ENCODE data around the gene SEC14L5. TPM values are rescaled to one million over a fixed set of nuclear protein-coding genes. Genes with fewer than 3 reads are reported as not detected.

SEC14L5 gene
- total RNA-seq, 1 experiment from 2014 or later = 0.27 TPM

DNA sequence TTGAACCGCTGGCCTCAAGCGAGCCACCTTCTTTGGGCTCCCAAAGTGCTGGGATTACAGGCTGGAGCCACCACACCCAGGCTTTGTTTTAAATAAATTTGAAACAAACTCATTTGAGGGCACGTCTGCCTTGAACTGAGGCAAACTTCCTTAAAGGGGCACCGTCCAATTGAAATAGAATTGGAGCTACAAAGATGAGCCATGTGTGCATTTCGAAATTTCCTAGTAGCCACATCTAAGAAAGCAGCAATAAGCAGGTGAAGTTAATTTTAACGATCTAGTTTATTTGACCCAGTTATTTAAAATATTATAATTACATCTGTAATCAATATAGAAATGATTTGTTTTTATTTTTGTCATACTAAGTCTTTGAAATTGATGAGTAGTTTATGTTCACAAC, 108.4 kb downstream of the SEC14L5 start:
- H3K4me1 ChIP-seq (ENCODE audit: control insufficient read depth in 1 of 2, insufficient read depth in 2 of 2, low read length in 2 of 2) = peaks cover 0 to 6% of the 10 kb centered on the region in 2 experiments; a peak in 2 of 4 replicates
- H3K9me3 ChIP-seq (ENCODE audit: control insufficient read depth in 1 of 2, insufficient read depth in 1 of 2, low read depth in 1 of 2, low read length in 2 of 2) = no peaks in the 10 kb centered on the region
- H4K20me1 ChIP-seq (ENCODE audit: insufficient read depth) = no peaks in the 10 kb centered on the region
- TF ChIP-seq, protein P1, sequence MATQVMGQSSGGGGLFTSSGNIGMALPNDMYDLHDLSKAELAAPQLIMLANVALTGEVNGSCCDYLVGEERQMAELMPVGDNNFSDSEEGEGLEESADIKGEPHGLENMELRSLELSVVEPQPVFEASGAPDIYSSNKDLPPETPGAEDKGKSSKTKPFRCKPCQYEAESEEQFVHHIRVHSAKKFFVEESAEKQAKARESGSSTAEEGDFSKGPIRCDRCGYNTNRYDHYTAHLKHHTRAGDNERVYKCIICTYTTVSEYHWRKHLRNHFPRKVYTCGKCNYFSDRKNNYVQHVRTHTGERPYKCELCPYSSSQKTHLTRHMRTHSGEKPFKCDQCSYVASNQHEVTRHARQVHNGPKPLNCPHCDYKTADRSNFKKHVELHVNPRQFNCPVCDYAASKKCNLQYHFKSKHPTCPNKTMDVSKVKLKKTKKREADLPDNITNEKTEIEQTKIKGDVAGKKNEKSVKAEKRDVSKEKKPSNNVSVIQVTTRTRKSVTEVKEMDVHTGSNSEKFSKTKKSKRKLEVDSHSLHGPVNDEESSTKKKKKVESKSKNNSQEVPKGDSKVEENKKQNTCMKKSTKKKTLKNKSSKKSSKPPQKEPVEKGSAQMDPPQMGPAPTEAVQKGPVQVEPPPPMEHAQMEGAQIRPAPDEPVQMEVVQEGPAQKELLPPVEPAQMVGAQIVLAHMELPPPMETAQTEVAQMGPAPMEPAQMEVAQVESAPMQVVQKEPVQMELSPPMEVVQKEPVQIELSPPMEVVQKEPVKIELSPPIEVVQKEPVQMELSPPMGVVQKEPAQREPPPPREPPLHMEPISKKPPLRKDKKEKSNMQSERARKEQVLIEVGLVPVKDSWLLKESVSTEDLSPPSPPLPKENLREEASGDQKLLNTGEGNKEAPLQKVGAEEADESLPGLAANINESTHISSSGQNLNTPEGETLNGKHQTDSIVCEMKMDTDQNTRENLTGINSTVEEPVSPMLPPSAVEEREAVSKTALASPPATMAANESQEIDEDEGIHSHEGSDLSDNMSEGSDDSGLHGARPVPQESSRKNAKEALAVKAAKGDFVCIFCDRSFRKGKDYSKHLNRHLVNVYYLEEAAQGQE (IDR thresholded peaks at IDR 0.05; ENCODE audit: low read depth) = no peak
- no peak for TF ChIP-seq CBX3 (IDR thresholded peaks at IDR 0.05; ENCODE audit: low read depth)
- no peak for TF ChIP-seq ZNF274 (IDR thresholded peaks at IDR 0.05; ENCODE audit: low read depth, low read length)
- ChIA-PET POLR2A (no interaction called here), RAD21 (ENCODE audit: low non-redundant PET in 1 of 2, low total read pairs in 2 of 2, uncharacterized antibody in 2 of 2, unreplicated experiment in 2 of 2) (no interaction called here), CTCF (interaction anchor here (1.3 kb wide), 1 partner anchor 8 kb away, joined by 4 read pairs; no protein-coding TSS in a partner anchor)
- no peak overlapping the region for H3K9ac ChIP-seq (ENCODE audit: low read length)
- H2AFZ ChIP-seq (ENCODE audit: low read depth, low read length, poor library complexity, severe bottlenecking) = no peak overlapping the region
- H3K36me3 ChIP-seq (ENCODE audit: control insufficient read depth in 1 of 2, insufficient read depth in 2 of 2, low read length in 2 of 2) = no peaks in the 10 kb centered on the region
- H3K9me2 ChIP-seq (ENCODE audit: insufficient read depth) = no peaks in the 10 kb centered on the region
- no peak for DNase-seq (ENCODE audit: low read depth, low spot score)
- no TSS peak for BruUV-seq (replicated peaks)
- intact Hi-C loops (cut with micrococcal nuclease) = no loop called here
- no peak for ATAC-seq
- H3K27me3 ChIP-seq (ENCODE audit: insufficient read depth, low read length) = peaks cover 15% of the 10 kb centered on the region; the same call in 1 of the 2 replicates
- no peaks in the 10 kb centered on the region for H3K79me2 ChIP-seq (ENCODE audit: insufficient read depth, low read length)
- no peak overlapping the region for H3K27ac ChIP-seq (ENCODE audit: low read depth, low read length)
- H3K4me3 ChIP-seq (replicated peaks in 1 of 2; ENCODE audit: low read depth in 1 of 2, low read length in 2 of 2) = no peak overlapping the region
- no peak overlapping the region for H3K4me2 ChIP-seq (ENCODE audit: low read length)

Other genes with a start within 250 kb of the SEC14L5 start
- 25.5 TPM for gene ANKS3, start 224.1 kb upstream of the SEC14L5 start, total RNA-seq (2021; ENCODE audit: unreplicated experiment)
- 1.0 TPM for gene DNAAF8, start 223.8 kb upstream of the SEC14L5 start, total RNA-seq (2021; ENCODE audit: unreplicated experiment)
- 20.1 TPM for gene ZNF500, start 191.2 kb upstream of the SEC14L5 start, total RNA-seq (2021; ENCODE audit: unreplicated experiment)
- not detected for gene SEPTIN12, start 170.0 kb upstream of the SEC14L5 start, total RNA-seq (2021; ENCODE audit: unreplicated experiment)
- 3.3 TPM for gene SMIM22, start 163.0 kb upstream of the SEC14L5 start, total RNA-seq (2021; ENCODE audit: unreplicated experiment)
- gene ROGDI, start 155.7 kb upstream of the SEC14L5 start, total RNA-seq (2021; ENCODE audit: unreplicated experiment) = 20.1 TPM
- 50.0 TPM for gene GLYR1, start 111.0 kb upstream of the SEC14L5 start, total RNA-seq (2021; ENCODE audit: unreplicated experiment)
- 31.9 TPM for gene UBN1, start 110.8 kb upstream of the SEC14L5 start, total RNA-seq (2021; ENCODE audit: unreplicated experiment)
- gene PPL, start 21.2 kb upstream of the SEC14L5 start, total RNA-seq (2021; ENCODE audit: unreplicated experiment) = 56.4 TPM
- gene NAGPA, start 75.6 kb downstream of the SEC14L5 start, total RNA-seq (2021; ENCODE audit: unreplicated experiment) = 17.5 TPM
- 0.49 TPM for gene C16orf89, start 107.6 kb downstream of the SEC14L5 start, total RNA-seq (2021; ENCODE audit: unreplicated experiment)
- 27.1 TPM for gene ALG1, start 113.5 kb downstream of the SEC14L5 start, total RNA-seq (2021; ENCODE audit: unreplicated experiment)
- 25.6 TPM for gene EEF2KMT, start 139.5 kb downstream of the SEC14L5 start, total RNA-seq (2021; ENCODE audit: unreplicated experiment)